ENCODE data around the gene DOLPP1.
"Not testable (repeated sequence)": the region's sequence is repeated elsewhere in the genome, so short reads cannot be mapped to it uniquely, and the experiment has no call there.

DOLPP1 gene

DNA sequence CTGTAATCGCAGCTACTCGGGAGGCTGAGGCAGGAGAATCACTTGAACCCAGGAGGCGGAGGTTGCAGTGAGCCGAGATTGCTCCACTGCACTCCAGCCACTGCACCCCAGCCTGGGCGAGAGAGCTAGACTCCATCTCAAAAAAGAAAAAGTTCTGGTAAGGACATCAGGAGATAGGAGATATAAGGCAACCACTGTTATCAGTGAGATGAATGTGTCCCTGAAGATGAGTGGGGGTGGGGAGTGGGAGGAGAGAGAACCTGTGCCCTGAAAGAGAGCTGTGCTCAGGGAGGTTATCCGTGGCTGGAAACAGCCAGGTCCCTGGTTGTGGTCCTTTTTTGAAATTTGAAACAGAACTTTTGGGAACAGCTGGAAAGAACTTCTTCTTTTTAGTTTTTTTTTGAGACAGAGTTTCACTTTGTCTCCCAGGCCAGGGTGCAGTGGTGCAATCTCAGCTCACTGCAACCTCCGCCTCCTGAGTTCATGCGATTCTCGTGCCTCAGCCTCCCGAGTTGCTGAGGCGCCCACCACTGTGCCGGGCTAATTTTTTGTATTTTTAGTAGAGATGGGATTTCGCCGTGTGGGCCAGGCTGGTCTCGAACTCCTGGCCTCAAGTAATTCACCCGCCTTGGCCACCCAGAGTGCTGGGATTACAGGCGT is 32.9 kb downstream of the DOLPP1 start:
- DNase-seq, result peak; percentile 69

DNA sequence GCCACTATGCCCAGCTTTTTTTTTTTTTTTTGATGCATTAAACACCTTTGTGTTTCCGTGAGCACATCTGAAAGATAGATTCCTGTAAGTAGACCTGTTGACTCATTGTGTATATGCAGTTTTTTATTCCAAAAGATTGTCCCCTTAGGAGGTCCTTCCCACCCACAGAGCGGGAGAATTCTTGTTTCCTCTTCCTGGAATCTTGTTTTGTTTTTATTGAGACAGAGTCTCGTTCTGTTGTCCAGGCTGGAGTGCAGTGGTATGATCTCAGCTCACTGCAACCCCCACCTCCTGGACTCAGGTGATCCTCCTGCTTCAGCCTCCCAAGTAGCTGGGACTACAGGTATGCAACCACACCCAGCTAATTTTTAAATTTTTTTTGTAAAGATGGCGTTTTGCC is 37.9 kb downstream of the DOLPP1 start:
- DNase-seq, result no peak

GRCh38 chr9:129121483-129121882 is 40.6 kb downstream of the DOLPP1 start:
- no peak for DNase-seq

DNA sequence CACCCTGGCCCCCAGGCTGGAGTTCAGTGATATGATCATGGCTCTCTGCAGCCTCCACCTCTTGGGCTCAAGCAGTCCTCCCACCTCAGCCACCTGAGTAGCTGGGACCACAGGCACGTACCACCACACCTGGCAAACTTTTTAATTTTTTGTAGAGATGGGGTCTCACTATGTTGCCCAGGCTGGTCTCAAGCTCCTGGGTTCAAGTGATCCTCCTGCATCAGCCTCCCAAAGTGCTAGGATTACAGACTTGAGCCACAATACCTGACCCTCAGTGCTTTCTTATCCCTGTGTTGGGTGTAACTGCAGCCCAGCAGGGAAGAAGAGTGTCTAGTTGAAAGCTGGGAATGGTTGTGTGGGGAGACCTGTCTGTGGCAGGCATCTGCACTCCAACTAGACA is 41.2 kb downstream of the DOLPP1 start:
- no peak for DNase-seq

GRCh38 chr9:129122976-129123375 is 42.1 kb downstream of the DOLPP1 start:
- DNase-seq, result not testable (repeated sequence)

DNA sequence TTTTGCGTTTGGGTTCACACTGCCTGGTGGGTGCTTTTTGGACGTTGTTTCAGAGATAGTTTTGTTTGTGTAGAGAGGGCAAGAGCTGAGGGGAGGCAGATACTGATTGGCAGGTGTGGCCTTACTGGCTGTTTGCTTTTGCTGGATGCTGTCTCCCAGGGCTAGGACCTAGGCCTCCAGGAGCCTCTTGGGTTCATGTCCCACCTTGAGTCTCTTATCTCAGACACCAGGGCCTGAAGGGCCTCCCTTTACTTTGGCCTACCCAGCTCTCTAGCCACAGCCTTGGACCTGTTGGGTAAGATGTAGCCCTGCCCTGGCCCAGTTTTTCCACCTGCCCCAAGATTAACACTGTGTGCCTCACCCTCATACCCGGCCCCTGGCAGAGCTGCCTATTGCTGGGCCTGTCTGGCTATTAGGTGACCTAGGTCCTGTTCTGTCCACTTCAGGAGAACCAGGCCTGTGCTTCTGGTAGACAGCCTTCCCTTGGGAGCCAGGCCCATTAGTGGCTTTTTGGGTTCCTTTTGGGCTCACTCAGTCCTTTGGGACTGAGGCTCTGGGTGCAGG is 43.7 kb downstream of the DOLPP1 start:
- peak; percentile 51 for DNase-seq

DNA sequence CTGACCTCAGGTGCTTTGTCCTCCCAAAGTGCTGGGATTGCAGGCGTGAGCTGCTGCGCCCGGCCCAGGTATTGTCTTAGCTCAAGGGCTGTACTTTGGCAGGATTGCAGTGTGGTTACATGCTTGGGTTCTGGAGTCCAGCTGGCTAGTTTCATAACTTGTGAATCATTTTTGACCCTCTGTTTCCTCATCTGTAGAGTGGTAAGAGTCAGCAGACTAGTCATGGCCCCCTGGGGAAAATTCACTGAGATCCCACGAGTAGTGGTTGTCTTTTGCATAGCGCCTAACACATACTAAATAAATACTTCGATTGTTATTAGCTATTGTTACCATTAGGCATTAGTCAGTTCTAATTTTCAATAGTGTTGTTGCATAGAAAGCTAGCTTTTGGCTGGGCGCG is 44.6 kb downstream of the DOLPP1 start:
- DNase-seq, result no peak

GRCh38 chr9:129126749-129127618 is 46.1 kb downstream of the DOLPP1 start:
- DNase-seq, result no peak

DNA sequence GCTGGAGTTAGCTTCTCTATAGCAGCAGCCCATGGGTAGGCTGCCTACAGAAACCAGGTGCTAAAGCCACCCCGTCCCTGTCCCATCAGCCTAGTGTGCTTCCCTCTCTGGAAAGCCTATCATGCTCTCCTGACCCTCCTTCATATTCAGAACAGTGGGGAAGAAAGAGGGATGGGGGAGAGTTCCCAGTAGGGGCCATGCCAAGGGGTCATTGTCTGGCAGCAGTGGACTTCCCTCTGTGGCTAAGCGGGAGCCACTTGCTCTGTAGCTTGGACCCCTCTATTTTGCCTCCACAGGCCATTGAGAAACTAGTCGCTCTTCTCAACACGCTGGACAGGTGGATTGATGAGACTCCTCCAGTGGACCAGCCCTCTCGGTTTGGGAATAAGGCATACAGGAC is 47.8 kb downstream of the DOLPP1 start:
- DNase-seq, result no peak

DNA sequence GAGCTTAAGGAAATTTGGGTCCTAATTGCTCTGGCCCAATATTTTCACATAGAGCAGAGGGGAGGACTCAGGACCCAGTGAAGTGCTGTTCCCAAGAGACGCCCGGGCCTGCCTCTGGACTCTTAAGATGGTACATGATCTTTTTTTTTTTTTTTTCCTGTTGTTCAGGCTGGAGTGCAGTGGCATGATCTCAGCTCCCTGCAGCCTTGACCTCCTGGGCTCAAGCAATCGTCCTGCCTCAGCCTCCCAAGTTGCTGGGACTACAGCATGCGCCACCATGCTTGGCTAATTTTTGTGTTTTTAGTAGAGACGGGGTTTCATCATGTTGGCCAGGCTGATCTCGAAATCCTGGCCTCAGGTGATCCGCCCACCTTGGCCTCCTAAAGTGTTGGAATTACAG is 49.4 kb downstream of the DOLPP1 start:
- DNase-seq, result not testable (repeated sequence)

GRCh38 chr9:129130791-129131190 is 49.9 kb downstream of the DOLPP1 start:
- no peak for DNase-seq

GRCh38 chr9:129131300-129132145 is 50.6 kb downstream of the DOLPP1 start:
- DNase-seq, result peak; percentile 87

GRCh38 chr9:129133082-129133481 is 52.2 kb downstream of the DOLPP1 start:
- DNase-seq, result no peak

GRCh38 chr9:129135476-129135875 is 54.6 kb downstream of the DOLPP1 start:
- no peak for DNase-seq

DNA sequence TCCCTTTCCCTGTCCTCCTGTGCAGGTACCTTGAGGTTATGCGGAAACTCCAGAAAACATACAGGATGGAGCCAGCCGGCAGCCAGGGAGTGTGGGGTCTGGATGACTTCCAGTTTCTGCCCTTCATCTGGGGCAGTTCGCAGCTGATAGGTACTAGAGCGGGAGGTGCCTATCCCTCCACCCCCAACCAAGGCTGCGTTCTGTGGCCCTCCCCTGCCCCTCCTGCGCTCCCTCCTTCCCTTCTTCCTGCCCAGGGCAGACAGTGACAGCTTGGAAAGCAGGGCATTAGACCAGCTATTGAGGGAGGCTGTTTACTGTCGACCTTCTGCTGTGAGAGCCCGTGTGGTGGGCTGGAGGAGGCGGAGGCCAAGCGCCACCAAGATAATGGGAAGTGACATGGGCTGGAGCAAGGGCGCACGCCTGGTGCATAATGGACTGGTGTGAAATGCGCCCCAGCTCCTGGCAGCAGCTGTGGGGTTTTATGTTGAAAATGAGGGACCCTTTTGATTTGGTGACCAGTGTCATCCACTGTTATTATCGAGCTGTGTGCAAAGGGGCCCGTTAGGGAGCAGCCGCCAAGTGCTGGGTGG is 55.6 kb downstream of the DOLPP1 start:
- no peak for DNase-seq

- DNase-seq, result no peak
Observed at GRCh38 chr9:129137292-129138143, 56.6 kb downstream of the DOLPP1 start.

DNA sequence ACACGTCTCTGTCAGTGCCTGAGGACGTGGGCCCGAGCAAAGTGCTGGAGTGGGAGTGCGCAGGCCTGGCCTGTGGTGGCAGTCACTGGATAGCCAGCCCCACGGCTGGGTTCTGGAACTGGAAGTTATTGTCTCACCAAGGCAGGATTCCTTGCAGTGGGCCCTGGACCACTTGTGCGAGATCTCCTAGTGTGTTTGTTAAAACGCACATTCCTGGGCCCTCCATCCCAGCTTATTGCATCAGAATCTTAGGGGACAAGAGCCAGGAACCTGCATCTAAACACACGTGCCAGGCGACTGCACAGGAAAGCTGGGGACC is 57.2 kb downstream of the DOLPP1 start:
- DNase-seq, result no peak

- no peak for DNase-seq
Observed at GRCh38 chr9:129138476-129139232, 57.7 kb downstream of the DOLPP1 start.

- peak; percentile 93 for DNase-seq
Observed at GRCh38 chr9:129139233-129139992, 58.5 kb downstream of the DOLPP1 start.

DNA sequence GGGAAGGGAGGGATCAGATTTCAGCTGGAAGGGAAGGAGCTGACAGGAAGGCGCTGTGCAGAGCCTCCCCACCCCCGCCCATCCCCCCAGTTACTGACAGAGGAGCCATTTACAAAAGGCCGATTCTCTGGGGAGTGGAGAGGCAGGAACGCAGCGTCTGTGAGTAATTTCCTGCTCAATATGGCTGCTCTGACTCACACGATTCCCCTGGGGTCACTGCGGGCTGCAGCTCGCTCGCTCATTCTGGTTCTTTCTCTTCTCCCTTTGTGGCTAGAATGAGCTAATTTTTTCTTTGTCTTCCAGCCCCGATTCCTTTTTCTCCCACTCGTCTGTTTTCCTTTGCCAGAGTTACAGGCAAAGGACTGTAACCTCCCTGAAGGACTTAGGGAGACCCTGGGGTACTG is 59.1 kb downstream of the DOLPP1 start:
- DNase-seq, result peak; percentile 91

All from hematopoietic multipotent progenitor cell treated with erythropoietin and hydrocortisone succinate and interleukin-3 and kit ligand, for 4 days (in vitro differentiated cells).